Measurements from ENCODE around the gene PIK3CG.
"Not testable (repeated sequence)": the region's sequence is repeated elsewhere in the genome, so short reads cannot be mapped to it uniquely, and the experiment has no call there.

PIK3CG gene

DNA sequence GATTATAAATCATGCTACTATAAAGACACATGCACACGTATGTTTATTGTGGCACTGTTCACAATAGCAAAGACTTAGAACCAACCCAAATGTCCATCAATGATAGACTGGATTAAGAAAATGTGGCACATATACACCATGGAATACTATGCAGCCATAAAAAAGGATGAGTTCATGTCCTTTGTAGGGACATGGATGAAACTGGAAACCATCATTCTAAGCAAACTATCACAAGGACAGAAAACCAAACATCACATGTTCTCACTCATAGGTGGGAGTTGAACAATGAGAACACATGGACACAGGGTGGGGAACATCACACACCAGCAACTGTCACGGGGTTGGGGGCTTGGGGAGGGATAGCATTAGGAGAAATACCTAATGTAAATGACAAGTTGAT lies 59.4 kb downstream of the PIK3CG start:
- not testable (repeated sequence) for H3K9me3 ChIP-seq (ENCODE audit: control insufficient read depth, insufficient read depth, low read length); H3K36me3 ChIP-seq (ENCODE audit: control insufficient read depth, insufficient read depth, low read length); H3K27me3 ChIP-seq (ENCODE audit: control insufficient read depth, insufficient read depth, low read length); H3K4me1 ChIP-seq (ENCODE audit: control insufficient read depth, insufficient read depth, low read length); H3K4me3 ChIP-seq (ENCODE audit: low read depth, low read length); H3K9ac ChIP-seq (ENCODE audit: low read depth, low read length)

DNA sequence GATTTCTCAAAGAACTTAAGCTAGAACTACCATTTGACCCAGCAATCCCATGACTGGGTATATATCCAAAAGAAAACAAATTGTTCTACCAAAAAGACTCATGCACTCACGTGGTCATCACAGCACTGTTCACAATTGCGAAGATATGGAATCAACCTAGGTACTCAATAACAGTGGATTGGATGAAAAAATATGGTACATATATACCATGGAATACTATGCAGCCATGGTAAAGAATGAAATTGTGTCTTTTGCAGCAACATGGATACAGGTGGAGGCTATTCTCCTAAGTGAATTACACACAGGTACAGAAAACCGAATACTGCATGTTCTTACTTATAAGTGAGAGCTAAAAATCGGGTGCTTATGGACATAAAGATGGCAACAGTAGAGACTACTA lies 61.8 kb downstream of the PIK3CG start:
- Histone ChIP-seq H3K4me1 (ENCODE audit: control insufficient read depth, insufficient read depth, low read length) (no peaks in the 10 kb centered on the region), H3K9me3 (ENCODE audit: control insufficient read depth, insufficient read depth, low read length) (no peaks in the 10 kb centered on the region), H3K27me3 (ENCODE audit: control insufficient read depth, insufficient read depth, low read length) (no peaks in the 10 kb centered on the region), H3K9ac (ENCODE audit: low read depth, low read length) (no peak overlapping the region), H3K36me3 (ENCODE audit: control insufficient read depth, insufficient read depth, low read length) (no peaks in the 10 kb centered on the region), H3K4me3 (ENCODE audit: low read depth, low read length) (no peak overlapping the region)

GRCh38 chr7:106927536-106927935 lies 62.5 kb downstream of the PIK3CG start:
- H3K9me3 ChIP-seq (ENCODE audit: control insufficient read depth, insufficient read depth, low read length): no peaks in the 10 kb centered on the region
- no peaks in the 10 kb centered on the region for H3K4me1 ChIP-seq (ENCODE audit: control insufficient read depth, insufficient read depth, low read length)
- H3K27me3 ChIP-seq (ENCODE audit: control insufficient read depth, insufficient read depth, low read length): no peaks in the 10 kb centered on the region
- no peak overlapping the region for H3K4me3 ChIP-seq (ENCODE audit: low read depth, low read length)
- no peak overlapping the region for H3K9ac ChIP-seq (ENCODE audit: low read depth, low read length)
- H3K36me3 ChIP-seq (ENCODE audit: control insufficient read depth, insufficient read depth, low read length): no peaks in the 10 kb centered on the region

DNA sequence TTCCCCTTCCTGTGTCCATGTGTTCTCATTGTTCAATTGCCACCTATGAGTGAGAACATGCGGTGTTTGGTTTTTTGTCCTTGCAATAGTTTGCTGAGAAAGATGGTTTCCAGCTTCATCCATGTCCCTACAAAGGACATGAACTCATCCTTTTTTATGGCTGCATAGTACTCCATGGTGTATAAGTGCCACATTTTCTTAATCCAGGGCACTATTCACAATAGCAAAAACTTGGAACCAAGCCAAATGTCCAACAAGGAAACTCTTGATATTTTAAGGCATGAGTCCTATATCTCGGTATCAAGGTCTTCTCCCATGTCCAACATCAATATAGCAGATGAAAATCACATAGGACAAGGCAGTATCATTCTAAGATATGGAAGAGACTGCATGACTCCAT lies 64.5 kb downstream of the PIK3CG start:
- H3K9me3 ChIP-seq (ENCODE audit: control insufficient read depth, insufficient read depth, low read length); H3K4me1 ChIP-seq (ENCODE audit: control insufficient read depth, insufficient read depth, low read length); H3K4me3 ChIP-seq (ENCODE audit: low read depth, low read length); H3K27me3 ChIP-seq (ENCODE audit: control insufficient read depth, insufficient read depth, low read length); H3K36me3 ChIP-seq (ENCODE audit: control insufficient read depth, insufficient read depth, low read length); H3K9ac ChIP-seq (ENCODE audit: low read depth, low read length): not testable (repeated sequence)

DNA sequence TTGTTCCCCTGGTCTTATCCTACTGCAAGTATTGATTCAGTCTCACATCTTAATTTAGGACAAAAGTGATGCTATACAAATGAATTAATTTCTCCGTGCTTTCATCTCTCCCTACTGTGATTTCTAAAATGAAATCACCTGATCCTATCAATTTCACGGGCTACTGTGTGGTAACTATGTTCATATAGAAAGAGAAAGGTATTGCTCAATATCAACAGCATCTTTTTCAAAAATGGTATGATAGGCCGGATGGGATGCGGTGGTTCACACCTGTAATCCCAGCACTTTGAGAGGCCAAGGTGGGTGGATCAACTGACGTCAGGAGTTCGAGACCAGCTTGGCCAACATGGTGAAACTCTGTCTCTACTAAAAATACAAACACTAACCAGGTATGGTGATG lies 71.2 kb downstream of the PIK3CG start:
- Histone ChIP-seq H3K4me3 (ENCODE audit: low read depth, low read length) (no peak overlapping the region), H3K4me1 (ENCODE audit: control insufficient read depth, insufficient read depth, low read length) (no peaks in the 10 kb centered on the region), H3K9ac (ENCODE audit: low read depth, low read length) (no peak overlapping the region), H3K36me3 (ENCODE audit: control insufficient read depth, insufficient read depth, low read length) (no peaks in the 10 kb centered on the region), H3K27me3 (ENCODE audit: control insufficient read depth, insufficient read depth, low read length) (no peaks in the 10 kb centered on the region), H3K9me3 (ENCODE audit: control insufficient read depth, insufficient read depth, low read length) (no peaks in the 10 kb centered on the region)

DNA sequence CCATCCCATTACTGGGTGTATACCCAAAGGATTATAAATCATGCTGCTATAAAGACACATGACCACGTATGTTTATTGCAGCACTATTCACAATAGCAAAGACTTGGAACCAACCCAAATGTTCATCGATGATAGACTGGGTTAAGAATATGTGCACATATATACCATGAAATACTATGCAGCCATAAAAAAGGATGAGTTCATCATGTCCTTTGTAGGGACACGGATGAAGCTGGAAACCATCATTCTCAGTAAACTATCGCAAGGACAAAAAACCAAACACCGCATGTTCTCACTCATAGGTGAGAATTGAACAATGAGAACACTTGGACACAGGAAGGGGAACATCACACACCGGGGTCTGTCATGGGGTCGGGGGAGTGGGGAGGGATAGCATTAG lies 73.0 kb downstream of the PIK3CG start:
- not testable (repeated sequence) for H3K4me1 ChIP-seq (ENCODE audit: control insufficient read depth, insufficient read depth, low read length); H3K4me3 ChIP-seq (ENCODE audit: low read depth, low read length); H3K36me3 ChIP-seq (ENCODE audit: control insufficient read depth, insufficient read depth, low read length); H3K9ac ChIP-seq (ENCODE audit: low read depth, low read length); H3K9me3 ChIP-seq (ENCODE audit: control insufficient read depth, insufficient read depth, low read length); H3K27me3 ChIP-seq (ENCODE audit: control insufficient read depth, insufficient read depth, low read length)

DNA sequence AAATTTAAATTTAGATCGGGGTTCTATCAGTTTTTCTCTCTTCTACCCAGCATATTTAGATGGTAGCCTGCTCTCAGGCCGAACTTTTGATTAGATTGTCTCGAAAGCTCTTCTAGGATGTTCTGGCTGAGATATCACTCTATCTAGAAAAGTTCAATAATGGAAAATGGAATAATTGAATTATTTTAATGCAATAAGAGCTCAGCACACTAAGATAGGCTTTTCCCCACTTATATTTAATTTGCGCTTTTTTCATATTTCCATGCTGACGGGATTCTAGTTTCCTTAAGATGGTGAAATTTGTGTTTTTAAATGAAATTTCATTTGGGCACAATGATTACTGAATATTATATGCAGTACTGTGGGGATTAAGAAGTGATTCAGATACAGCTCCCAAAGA lies 73.7 kb downstream of the PIK3CG start:
- Histone ChIP-seq H3K4me3 (ENCODE audit: low read depth, low read length) (no peak overlapping the region), H3K27me3 (ENCODE audit: control insufficient read depth, insufficient read depth, low read length) (no peaks in the 10 kb centered on the region), H3K4me1 (ENCODE audit: control insufficient read depth, insufficient read depth, low read length) (no peaks in the 10 kb centered on the region), H3K9ac (ENCODE audit: low read depth, low read length) (no peak overlapping the region), H3K36me3 (ENCODE audit: control insufficient read depth, insufficient read depth, low read length) (no peaks in the 10 kb centered on the region), H3K9me3 (ENCODE audit: control insufficient read depth, insufficient read depth, low read length) (no peaks in the 10 kb centered on the region)

DNA sequence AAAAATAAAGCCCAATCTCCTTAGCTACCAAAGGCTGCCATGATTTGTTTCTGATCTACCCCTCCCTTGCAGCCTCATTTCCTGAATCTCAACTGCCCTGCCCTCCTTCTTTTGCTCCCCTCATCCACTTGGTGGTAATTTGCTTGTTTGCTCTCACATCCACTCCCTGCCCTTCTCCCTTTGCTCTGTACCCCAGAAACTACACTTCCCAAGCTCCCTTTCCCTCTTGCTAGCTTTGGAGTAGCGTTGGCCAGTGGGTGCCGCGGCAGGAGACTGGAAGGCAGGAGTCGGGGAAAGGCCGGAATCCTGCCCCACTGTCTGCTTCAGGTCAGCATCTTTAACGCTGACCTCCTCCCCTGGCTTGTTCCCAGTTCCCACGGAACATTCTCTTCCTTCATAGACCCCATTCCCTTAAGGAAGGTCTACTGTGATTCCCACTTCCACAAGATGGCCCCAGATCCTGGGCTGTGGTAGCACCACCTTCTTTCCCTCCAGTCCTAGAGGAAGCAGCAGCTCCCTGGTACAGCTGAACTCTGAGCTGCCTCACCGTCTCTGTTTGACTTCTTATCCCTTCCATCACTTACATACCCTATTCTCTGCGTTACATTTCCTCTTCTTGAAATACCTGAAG lies 79.1 kb downstream of the PIK3CG start:
- Histone ChIP-seq H3K27me3 (ENCODE audit: control insufficient read depth, insufficient read depth, low read length) (no peaks in the 10 kb centered on the region), H3K9ac (ENCODE audit: low read depth, low read length) (no peak overlapping the region), H3K4me3 (ENCODE audit: low read depth, low read length) (no peak overlapping the region)

DNA sequence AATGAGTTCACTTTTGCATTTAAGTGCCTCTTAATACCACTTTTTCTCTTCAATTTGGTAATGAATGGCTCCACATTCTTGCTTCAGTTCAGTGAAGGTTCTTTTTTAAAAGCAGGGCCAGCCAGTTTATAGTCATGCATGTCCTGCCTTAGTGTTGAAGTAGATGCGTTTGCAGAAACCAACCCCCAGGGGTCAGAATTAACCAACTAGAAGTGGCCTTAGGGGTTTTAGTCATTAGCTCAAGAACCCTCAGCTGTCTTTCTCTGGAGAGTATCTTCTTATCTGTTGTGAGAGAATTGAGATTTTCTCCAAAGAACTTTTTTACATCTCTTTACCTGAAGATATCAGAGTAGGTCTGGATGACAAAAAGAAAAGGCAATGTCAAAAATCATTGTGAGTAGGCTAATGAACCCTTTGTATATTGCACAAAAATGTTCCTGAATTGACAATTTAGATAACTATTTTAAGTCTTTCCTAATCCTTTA lies 82.2 kb downstream of the PIK3CG start:
- H3K36me3 ChIP-seq (ENCODE audit: control insufficient read depth, insufficient read depth, low read length): no peaks in the 10 kb centered on the region
- H3K9ac ChIP-seq (ENCODE audit: low read depth, low read length): no peak overlapping the region
- H3K27me3 ChIP-seq (ENCODE audit: control insufficient read depth, insufficient read depth, low read length): no peaks in the 10 kb centered on the region
- H3K9me3 ChIP-seq (ENCODE audit: control insufficient read depth, insufficient read depth, low read length): no peaks in the 10 kb centered on the region
- no peak overlapping the region for H3K4me3 ChIP-seq (ENCODE audit: low read depth, low read length)
- H3K4me1 ChIP-seq (ENCODE audit: control insufficient read depth, insufficient read depth, low read length): peaks cover 5% of the 10 kb centered on the region

More for the DNA sequence above, 79.1 kb downstream of the PIK3CG start:
- H3K4me1 ChIP-seq (ENCODE audit: control insufficient read depth, insufficient read depth, low read length): peaks cover 5% of the 10 kb centered on the region
- H3K9me3 ChIP-seq (ENCODE audit: control insufficient read depth, insufficient read depth, low read length): no peaks in the 10 kb centered on the region
- H3K36me3 ChIP-seq (ENCODE audit: control insufficient read depth, insufficient read depth, low read length): no peaks in the 10 kb centered on the region

- no peaks in the 10 kb centered on the region for H3K27me3 ChIP-seq (ENCODE audit: control insufficient read depth, insufficient read depth, low read length)
- no peak overlapping the region for H3K9ac ChIP-seq (ENCODE audit: low read depth, low read length)
- H3K36me3 ChIP-seq (ENCODE audit: control insufficient read depth, insufficient read depth, low read length): no peaks in the 10 kb centered on the region
Observed at GRCh38 chr7:106952001-106952657, 87.0 kb downstream of the PIK3CG start.

DNA sequence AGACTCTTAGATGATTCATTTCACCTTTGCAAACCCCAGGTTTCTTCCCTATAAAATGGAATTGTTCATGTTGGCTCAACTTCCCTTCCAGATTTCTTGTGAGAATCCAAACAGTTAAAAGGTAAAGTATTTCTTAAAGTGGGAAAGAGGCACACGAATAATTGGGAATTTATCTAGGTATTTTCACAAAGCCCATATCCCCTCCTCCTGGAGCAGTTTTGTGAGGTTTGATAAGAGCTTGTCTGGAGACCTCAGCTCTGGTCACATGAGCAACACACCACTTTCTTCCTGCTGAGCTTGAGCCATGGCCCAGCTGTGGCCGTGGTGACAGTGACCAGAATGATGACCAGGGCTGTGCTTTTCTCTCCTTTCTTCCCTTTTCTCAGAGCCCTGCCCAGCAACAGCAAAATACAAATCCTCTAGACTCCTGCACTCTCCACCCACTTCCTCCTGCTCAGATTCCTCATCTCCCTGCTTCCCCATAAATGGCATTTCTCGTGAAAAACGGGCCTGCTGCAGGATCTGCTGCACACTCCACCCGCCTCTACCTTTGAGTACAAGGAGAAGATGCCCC lies 87.7 kb downstream of the PIK3CG start:
- H3K9me3 ChIP-seq (ENCODE audit: control insufficient read depth, insufficient read depth, low read length): no peaks in the 10 kb centered on the region
- H3K4me3 ChIP-seq (ENCODE audit: low read depth, low read length): no peak overlapping the region
- H3K4me1 ChIP-seq (ENCODE audit: control insufficient read depth, insufficient read depth, low read length): no peaks in the 10 kb centered on the region
- no peaks in the 10 kb centered on the region for H3K36me3 ChIP-seq (ENCODE audit: control insufficient read depth, insufficient read depth, low read length)
- no peak overlapping the region for H3K9ac ChIP-seq (ENCODE audit: low read depth, low read length)
- no peaks in the 10 kb centered on the region for H3K27me3 ChIP-seq (ENCODE audit: control insufficient read depth, insufficient read depth, low read length)

More at GRCh38 chr7:106952001-106952657, 87.0 kb downstream of the PIK3CG start:
- Histone ChIP-seq H3K9me3 (ENCODE audit: control insufficient read depth, insufficient read depth, low read length) (no peaks in the 10 kb centered on the region), H3K4me3 (ENCODE audit: low read depth, low read length) (no peak overlapping the region), H3K4me1 (ENCODE audit: control insufficient read depth, insufficient read depth, low read length) (no peaks in the 10 kb centered on the region)

GRCh38 chr7:106954840-106955239 lies 89.8 kb downstream of the PIK3CG start:
- Histone ChIP-seq H3K4me3 (ENCODE audit: low read depth, low read length) (no peak overlapping the region), H3K36me3 (ENCODE audit: control insufficient read depth, insufficient read depth, low read length) (no peaks in the 10 kb centered on the region), H3K27me3 (ENCODE audit: control insufficient read depth, insufficient read depth, low read length) (no peaks in the 10 kb centered on the region), H3K4me1 (ENCODE audit: control insufficient read depth, insufficient read depth, low read length) (no peaks in the 10 kb centered on the region), H3K9ac (ENCODE audit: low read depth, low read length) (no peak overlapping the region), H3K9me3 (ENCODE audit: control insufficient read depth, insufficient read depth, low read length) (no peaks in the 10 kb centered on the region)

All from iPS-15b (cell line).